ENCODE measurements around the gene PCDH1.
"Not testable (repeated sequence)": the region's sequence is repeated elsewhere in the genome, so short reads cannot be mapped to it uniquely, and the experiment has no call there.

The PCDH1 gene

DNA sequence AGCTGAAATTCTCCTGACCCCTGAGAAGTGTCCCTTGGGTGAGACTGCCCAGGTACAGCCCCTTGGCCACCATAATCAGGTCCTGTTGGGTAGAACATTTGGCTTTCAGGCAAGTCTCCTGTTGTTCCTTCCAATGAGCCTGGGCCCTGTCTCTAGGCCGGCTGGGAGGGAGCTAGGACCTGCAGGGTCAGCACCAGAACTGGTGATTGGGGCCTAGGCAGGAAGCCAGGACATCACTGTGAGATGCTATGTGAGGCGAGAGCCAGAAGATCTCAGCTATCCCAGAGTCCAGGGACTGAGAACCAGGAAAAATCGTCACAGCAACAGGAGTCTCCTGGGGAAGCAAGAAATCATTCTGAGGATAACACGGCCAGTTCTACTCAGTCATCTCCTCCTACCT is 51.5 kb downstream of the PCDH1 start:
- DNase-seq, result no peak

DNA sequence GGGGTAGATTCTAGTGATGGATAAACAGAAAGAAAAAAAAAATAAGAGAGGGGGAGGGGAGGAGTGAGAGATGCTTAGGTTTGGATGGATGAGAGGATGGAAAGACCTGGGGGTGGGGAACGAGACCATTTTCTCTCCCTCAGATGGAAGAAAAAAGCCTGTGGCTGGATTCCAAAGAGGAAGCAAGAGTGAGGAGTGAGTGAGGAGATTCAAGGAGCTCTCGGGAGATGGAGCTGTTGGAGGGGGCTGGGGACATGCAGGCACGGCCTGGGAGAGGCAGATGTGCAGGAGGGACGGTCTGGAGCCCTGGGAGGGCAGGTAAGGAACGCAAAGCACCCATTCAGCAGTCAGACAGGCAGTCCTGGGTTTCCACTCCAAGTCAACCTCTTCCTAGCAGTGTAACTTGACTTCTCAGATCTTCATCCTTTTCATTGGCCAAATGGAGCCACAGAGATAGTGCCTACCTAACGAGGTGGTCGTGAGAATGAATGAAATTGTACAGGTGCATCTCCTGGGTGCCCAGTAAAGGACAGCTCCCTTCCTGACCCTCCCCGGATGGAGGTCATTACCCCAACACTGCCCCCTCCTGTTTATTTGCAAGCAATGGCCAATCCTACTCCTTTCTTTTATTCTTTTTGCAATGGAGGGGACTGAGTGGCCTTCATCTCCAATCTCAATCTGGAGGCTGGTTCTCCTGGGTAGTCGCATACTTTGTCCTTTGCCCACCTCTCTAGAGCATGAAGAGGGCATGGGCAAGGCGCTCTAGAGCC is 52.2 kb downstream of the PCDH1 start:
- DNase-seq, result no peak

- DNase-seq, result no peak
Observed at GRCh38 chr5:141825241-141825671, 53.0 kb downstream of the PCDH1 start.

- DNase-seq, result no peak
Observed at GRCh38 chr5:141824717-141825116, 53.5 kb downstream of the PCDH1 start.

DNA sequence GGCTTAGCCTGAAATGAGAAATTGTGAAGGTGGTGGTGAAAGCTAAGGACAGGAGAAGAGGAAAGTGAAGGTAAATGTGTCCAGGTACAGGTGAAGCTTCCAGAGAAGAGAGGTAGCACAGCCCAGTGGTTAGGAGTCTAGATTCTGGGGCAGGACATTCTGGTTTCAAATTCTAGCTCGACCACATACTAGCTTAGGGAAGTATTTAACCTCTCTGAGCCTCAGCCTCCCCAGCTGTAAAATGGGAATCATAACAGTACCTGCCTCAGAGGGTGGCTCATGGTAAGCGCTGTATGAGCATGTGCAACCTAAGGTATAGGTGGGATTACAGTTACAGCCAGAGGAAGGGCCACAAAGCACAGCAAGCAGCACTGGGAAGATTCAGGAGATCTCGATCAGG is 55.2 kb downstream of the PCDH1 start:
- DNase-seq, result no peak

GRCh38 chr5:141822144-141822543 is 56.1 kb downstream of the PCDH1 start:
- DNase-seq, result no peak

GRCh38 chr5:141821430-141821925 is 56.7 kb downstream of the PCDH1 start:
- DNase-seq, result no peak

GRCh38 chr5:141820686-141821085 is 57.5 kb downstream of the PCDH1 start:
- not testable (repeated sequence) for DNase-seq

DNA sequence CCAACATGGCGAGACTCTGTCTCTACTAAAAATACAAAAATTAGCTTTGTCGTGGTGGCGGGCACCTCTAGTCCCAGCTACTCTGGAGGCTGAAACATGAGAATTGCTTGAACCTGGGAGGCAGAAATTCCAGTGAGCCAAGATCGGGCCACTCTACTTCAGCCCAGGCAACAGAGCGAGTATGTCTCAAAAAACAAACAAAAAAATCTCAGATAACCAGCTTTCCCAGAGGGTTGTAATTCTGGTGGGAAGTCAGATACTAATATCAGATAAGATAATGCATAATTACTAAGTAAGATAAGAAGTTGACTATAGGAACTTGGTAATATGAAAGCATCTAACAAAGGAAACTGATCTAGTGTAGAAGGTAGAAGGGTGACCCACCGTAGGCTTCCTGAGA is 60.6 kb downstream of the PCDH1 start:
- DNase-seq, result no peak

- DNase-seq, result no peak
Observed at GRCh38 chr5:141816598-141817399, 61.4 kb downstream of the PCDH1 start.

DNA sequence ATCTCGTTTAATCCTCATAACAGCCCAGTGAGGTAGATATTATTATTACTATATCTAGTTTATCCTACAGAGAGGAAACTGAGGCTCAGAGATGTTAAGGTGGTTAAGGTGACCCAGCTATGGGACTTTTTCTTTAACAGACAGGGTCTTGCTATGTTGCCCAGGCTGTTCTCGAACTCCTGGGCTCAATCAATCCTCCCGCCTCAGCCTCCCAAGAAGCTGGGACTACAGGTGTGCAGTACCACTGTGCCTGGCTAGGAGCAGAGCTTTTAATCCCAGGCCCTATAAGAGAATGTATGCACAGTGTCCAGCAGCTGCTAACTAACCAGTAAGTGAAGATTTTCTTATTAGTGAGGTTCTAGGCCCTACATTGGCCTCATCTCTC is 62.4 kb downstream of the PCDH1 start:
- DNase-seq, result no peak

DNA sequence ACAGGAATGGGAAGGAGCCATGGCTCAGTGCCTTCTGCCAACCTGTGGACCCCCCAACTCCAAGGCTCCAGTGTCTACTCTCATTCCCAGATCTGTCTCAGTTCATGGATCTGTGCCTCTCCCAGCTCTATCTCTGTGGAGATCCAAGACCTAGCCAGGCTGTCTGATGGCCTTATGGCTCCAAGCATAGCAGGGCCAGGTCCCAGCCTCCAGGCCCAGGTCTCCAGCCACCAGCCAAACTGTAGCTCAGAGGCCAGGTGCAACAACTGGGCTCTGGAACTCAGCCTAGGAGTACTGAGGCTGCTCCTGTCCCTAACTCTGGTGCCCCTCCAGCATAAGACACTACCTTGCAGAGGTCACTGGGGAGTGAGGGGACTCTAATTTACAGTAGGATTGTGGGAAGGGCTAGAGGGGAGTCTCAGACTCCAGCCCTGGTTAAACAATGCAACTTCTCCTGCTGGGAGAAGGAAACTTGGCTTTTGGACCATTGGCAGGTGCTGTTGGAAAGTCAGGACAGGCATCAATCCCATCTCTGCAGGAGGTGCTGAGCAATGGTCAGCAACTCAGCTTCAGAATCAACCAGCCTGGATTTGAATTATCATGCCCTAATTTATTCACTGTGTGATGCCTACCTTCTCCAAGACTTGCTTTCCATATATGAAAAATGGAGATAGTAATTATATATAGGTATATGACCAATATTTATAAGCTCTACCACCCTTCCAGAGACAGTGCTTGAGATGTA is 63.0 kb downstream of the PCDH1 start:
- no peak for DNase-seq

GRCh38 chr5:141814064-141814964 is 63.9 kb downstream of the PCDH1 start:
- DNase-seq, result no peak

DNA sequence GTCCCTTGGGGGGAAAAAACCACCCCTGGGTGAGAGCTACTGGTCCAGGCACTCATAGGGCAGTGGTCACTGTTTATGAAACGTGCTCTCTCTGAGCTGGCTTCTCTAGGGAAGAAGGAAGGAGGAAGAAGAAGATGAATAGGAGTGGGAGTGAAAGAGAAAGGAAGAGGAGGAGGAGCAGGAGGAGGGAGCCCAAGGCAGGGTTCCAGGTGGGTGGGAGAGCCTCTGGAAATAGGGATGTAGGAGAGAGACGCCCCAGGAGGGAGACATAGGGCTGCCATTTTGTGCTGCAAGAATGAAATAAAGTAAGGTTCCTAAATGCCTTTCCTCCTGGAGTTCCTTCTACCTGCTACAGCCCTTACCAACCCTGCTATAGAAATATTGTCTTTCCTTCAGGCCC is 65.7 kb downstream of the PCDH1 start:
- no peak for DNase-seq

DNA sequence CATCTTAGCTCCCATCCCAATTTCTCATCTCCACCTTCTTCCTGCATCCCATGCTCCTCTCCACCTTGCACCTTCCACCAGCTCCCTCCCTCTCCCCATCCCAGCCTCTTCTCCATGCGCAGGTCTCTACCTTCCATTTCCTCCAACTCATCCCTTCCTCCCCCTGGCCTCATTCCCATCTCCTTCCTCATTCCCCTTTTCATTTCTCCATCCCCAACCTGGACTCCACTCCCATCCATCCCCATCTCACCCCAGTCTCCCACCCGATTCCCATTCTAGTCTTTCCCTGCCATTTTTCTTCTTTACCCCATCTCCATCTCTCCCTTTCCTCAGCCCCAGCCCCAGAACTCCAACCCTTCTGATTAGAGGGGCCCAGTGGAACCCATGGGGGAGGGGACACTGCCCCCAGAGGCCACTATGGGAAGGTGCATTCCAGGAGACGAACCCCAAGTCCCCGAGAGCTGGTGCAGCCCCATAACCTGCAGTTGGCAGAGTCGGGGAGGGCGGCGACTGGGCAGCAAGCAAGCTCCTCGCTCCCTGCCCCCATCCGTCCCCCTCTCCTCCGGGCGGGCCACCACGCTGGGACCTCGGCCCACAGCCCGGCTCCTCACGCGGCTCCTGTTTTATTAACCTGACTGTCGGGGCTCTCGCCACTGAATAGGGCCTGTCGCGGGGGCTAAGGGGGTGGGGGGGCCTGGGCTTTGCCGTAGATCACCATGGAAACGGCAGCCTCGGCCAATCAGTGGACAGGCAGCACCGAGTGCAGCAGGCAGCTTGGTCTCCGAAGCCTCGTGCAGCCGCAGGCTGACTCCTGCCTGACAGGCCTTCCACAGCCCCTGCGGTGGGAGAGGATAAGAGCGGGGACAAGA is 66.7 kb downstream of the PCDH1 start:
- DNase-seq, result no peak

DNA sequence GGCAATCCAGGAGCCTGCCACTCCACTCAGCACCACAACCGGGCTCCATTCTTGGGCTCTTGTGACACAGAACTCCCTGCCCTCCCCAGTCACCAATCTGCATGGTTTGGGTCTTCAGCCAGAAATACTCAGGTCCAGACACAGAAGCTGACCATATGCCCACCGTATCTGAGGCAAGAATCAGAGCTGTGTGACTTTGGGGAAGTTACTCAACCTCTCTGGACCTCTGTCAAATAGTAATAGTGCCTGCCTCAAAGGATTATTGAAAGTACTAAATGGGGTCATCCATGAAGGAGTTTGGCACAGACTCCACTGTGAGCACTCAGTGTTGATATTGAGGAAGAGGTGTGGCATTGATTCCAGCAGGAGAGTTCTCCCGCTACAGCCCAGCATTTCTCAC is 67.5 kb downstream of the PCDH1 start:
- no peak for DNase-seq

DNA sequence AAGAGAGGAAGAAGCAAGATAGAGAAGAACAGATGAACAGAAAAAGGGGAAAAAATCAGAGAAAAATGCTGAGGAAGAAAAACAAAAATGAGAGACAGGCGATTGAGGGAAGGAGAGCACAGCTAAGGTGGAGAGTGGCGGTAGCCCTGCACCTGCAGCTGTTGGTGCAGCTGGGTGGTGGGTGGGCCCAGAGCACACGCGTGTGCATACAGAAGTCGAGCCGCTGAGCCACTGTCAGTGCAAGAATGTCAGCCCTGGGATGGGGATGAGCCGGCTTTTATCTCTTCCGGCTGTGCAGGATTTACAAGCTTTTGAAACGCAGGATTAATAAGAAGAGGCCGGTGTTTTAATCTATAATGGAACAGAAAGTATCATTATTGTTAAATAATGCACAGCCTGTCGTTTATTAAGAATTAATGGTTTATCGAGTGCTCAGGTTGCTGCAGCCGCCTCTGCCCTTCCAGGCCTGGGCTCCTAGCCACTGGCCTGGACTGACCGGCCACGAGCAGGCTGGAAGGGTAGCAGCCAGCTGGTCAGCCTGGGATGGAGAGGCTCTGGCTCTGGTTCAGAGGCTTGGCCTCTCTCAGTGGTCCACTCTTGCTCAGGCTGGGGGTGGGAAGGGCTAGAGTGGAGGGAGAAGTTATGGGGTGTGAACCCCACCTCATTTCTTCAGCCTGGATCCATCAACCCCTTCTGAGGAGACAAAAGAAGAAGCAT is 68.7 kb downstream of the PCDH1 start:
- DNase-seq, result no peak

DNA sequence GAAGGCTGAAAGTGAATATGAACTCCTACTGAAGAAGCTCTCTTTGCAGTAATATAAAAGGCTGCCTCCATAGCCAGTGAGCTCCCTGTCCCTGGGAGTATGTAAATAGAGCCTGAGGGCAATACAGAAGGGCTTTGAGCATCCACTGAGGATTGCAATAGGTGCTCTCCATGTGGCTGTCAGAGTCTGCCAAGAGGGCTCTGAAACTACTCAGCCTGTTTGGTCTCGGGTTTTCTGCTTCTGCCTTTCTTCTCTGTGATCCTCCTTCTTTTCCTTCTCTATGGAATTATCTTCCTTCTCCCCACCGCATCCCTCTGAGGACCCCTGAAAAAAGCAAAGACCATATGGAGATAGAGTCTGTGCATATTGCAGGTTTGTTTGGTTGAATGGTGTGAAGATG is 69.4 kb downstream of the PCDH1 start:
- DNase-seq, result no peak

DNA sequence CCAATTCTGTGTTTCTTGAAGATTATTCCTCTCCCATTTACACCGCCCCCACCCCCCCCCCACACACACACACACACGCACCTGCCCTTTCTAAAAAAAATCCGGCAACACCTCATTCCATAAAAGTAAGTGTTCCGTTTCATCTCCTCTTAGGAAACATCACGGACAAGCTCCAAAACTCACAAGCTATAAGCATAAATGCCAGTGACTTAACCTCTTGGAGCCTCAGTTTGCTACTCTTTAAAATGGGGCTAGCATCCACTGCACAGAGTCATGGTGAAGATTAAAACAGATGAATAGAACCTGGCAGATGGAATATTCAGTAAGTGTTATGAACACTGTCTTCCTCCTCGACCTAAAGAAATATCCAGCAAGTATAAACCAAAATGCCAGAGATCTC is 70.5 kb downstream of the PCDH1 start:
- DNase-seq, result no peak

GRCh38 chr5:141807329-141807728 is 70.9 kb downstream of the PCDH1 start:
- no peak for DNase-seq

DNA sequence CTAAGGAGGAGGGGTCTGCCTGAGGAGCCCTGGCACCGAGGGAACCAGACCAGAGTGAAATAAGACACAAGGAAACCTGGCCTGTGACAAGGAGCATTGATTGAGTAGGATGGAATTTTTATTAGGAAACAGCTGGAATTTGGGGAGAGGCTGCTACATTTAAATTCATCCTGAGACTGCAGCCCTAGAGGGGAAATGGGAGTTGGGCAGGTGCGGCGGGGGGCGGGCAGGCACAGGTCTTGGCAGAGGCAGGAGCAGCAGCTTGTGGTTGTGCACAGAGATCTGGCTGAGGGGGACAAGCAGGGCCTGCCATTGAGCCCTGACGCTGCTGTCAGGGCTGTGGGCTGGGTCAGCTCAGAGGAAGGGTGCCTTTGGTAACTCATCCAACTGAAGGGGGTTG is 71.6 kb downstream of the PCDH1 start:
- no peak for DNase-seq
